ENCODE results near the gene FMNL3. TPM values are rescaled to one million over a fixed set of nuclear protein-coding genes. Genes with fewer than 3 reads are reported as not detected.
A peak's percentile ranks its signal among the peaks of the same experiment; 100 is the strongest.

The FMNL3 gene
- total RNA-seq, 6 experiments from 2014 or later: 2.1 to 4.9 (median 2.9) TPM

DNA sequence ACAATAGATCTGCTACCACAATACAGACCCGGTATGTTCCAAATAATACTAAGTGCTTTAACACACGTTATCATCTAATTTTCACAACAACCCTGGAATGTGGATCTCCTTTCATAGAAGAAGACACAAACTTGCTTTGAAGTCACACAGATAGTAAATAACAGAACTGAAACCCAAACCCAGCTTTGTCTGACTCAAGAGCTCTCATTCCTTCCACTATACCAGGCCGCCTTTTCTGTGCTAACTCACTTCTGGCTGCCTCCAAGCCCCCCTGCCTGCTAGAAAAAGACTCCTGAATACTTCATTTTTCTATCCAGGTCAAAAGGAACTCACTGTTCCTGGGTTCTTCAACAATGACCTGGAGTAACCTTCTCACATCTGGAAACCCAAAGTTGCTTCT lies 46.0 kb downstream of the FMNL3 start:
- no peaks in the 10 kb centered on the region for H3K36me3 ChIP-seq
- no peaks in the 10 kb centered on the region for H3K9me3 ChIP-seq
- no peaks in the 10 kb centered on the region for H3K27me3 ChIP-seq
- 63% methylated on average over 3 of the region's 3 CpGs for WGBS (ENCODE audit: insufficient coverage, low coverage, low lambda C conversion rate, missing lambda C conversion rate)
- peaks cover 0 to 7% (median 3%) of the 10 kb centered on the region in 4 donors for H3K4me1 ChIP-seq
- intact Hi-C loops (cut with DNase I): no loop called here
- TF ChIP-seq POLR2A (IDR thresholded peaks at IDR 0.05): no peak
- TF ChIP-seq CTCF (IDR thresholded peaks at IDR 0.05): no peak
- no peak for ATAC-seq
- no peak overlapping the region for H3K4me3 ChIP-seq
- H3K27ac ChIP-seq: no peak overlapping the region
- DNase-seq: no peak

- no peak overlapping the region for H3K27ac ChIP-seq
- TF ChIP-seq CTCF (IDR thresholded peaks at IDR 0.05) (no peak), POLR2A (IDR thresholded peaks at IDR 0.05) (no peak)
- H3K27me3 ChIP-seq: no peaks in the 10 kb centered on the region
- H3K9me3 ChIP-seq: no peaks in the 10 kb centered on the region
- DNase-seq: no peak
- intact Hi-C loops (cut with DNase I): no loop called here
- H3K4me1 ChIP-seq: peaks cover 0 to 7% (median 3%) of the 10 kb centered on the region in 4 donors
- ATAC-seq: no peak
- no peak overlapping the region for H3K4me3 ChIP-seq
- 0% methylated on average over 1 of the region's 1 CpG for WGBS (ENCODE audit: insufficient coverage, low coverage, low lambda C conversion rate, missing lambda C conversion rate)
- no peaks in the 10 kb centered on the region for H3K36me3 ChIP-seq
Observed at GRCh38 chr12:49659753-49660152, 47.5 kb downstream of the FMNL3 start.

DNA sequence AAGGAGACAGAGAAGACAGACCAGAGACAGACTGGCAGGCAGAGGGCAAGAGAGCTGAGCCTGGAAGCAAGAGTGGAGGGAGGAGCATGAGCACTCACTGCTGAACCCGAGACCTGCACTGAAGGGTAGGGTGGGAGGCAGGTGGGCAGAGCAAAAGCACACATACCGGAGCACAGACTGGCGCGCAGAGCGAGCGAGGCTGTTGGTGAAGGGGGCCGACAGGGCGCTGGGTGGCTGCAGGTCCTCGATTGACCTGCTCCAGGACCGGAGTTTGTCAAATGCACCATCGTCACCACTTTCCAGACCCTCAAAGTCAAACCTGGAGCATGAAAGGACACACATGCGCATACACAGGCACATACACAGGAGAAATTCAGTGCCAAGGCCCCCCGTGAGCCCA lies 48.9 kb downstream of the FMNL3 start:
- Histone ChIP-seq H3K27ac (no peak overlapping the region), H3K36me3 (no peaks in the 10 kb centered on the region), H3K4me3 (no peak overlapping the region), H3K27me3 (no peaks in the 10 kb centered on the region), H3K9me3 (no peaks in the 10 kb centered on the region), H3K4me1 (peaks cover 0 to 2% (median 0%) of the 10 kb centered on the region in 4 donors)
- 73% methylated on average over 3 of the region's 13 CpGs for WGBS (ENCODE audit: insufficient coverage, low coverage, low lambda C conversion rate, missing lambda C conversion rate)
- ATAC-seq (no peak), DNase-seq (no peak)
- TF ChIP-seq POLR2A (IDR thresholded peaks at IDR 0.05): no peak
- TF ChIP-seq CTCF (IDR thresholded peaks at IDR 0.05): no peak
- intact Hi-C loops (cut with DNase I): no loop called here

- TF ChIP-seq CTCF (IDR thresholded peaks at IDR 0.05) (no peak), POLR2A (IDR thresholded peaks at IDR 0.05) (no peak)
- ATAC-seq (peak; percentile 30 to 63 (median 57)), DNase-seq (no peak)
- no peak overlapping the region for H3K27ac ChIP-seq
- H3K9me3 ChIP-seq: no peaks in the 10 kb centered on the region
- no peaks in the 10 kb centered on the region for H3K27me3 ChIP-seq
- WGBS (ENCODE audit: insufficient coverage, low coverage, low lambda C conversion rate, missing lambda C conversion rate): 86% methylated on average over 1 of the region's 2 CpGs
- H3K4me3 ChIP-seq: no peak overlapping the region
- no peaks in the 10 kb centered on the region for H3K36me3 ChIP-seq
- intact Hi-C loops (cut with DNase I): no loop called here
- no peaks in the 10 kb centered on the region for H3K4me1 ChIP-seq
Observed at GRCh38 chr12:49655595-49656236, 51.5 kb downstream of the FMNL3 start.

Measured in right lobe of liver (tissue), 6 donors.